HG03354 (cell line): Measurements from ENCODE around the gene OR52E2.
"Not testable (repeated sequence)": the region's sequence is repeated elsewhere in the genome, so short reads cannot be mapped to it uniquely, and the experiment has no call there.

ENCODE experiments used
- ATAC-seq: cut with Tn5 transposase; IDR thresholded peaks from one replicate; pipeline ENCODE4 v1.9.1; 2021; ENCODE audit warnings: mild to moderate bottlenecking; ENCODE audit not compliant: unreplicated experiment, poor library complexity, severe bottlenecking

Gene OR52E2

DNA sequence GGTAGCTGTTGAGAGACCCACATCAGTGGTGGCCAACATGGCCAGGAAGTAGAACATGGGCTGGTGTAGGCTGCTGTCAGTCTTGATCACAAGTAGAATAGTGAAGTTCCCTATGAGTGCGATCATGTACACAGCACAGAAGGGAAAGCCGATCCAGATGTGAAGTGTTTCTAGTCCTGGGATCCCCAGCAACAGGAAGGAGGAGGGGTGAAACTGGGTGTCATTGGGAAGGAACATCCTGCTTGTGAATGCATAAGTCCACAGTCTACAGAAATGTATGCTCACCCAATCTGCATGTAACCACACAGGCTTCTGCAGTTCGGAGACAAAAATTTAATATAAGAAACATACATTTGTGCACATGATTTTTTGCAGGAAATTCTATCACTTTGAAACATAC is at the start of gene OR52E2:
OR52E2 (minus strand) TSS at position 237 of the 400 bp plus-strand sequence; CDS start at position 237, 0 bp downstream.
- no peak for ATAC-seq

DNA sequence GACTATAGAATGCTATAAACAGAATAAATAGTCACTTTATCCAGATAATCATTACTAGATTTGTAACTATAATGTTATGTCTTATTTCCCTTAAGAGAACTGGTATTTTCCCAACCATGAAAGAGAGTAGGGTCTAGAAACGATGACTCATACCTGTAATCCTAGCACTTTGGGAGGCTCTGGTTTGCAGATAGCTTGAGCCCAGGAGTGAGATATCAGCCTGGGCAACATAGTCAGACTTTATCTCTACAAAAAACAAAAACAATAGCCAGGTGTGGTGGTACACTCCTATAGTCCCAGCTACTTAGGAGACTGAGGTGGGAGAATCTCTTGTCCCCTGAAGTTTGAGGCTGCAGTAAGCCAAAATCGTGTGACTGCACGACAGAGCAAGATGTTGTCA is 47.9 kb upstream of the OR52E2 start:
- no peak for ATAC-seq

GRCh38 chr11:5103066-5103465 is 43.6 kb upstream of the OR52E2 start:
- ATAC-seq: no peak

DNA sequence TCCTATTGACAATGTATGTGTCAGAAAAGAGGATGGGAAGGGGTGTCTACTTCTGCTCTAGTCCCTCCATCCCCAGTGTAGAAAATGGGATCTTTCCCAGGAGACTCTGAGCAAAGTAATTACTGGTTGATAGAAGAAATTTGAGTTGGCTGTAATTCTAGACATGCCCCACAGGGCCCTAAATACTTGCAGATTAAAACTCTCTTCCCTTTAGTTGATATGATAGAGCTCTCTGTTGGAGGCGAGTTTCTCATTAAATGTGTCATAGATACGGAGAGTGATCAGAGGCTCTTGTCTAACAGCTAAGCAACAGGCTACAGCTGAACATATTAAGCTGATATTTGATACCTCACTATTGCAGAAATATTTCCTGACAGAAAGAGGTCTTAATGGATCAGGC is 42.8 kb upstream of the OR52E2 start:
- ATAC-seq: no peak

- ATAC-seq: no peak
Observed at GRCh38 chr11:5096011-5096410, 36.6 kb upstream of the OR52E2 start.

GRCh38 chr11:5092821-5093585 is 33.6 kb upstream of the OR52E2 start:
- ATAC-seq: no peak

DNA sequence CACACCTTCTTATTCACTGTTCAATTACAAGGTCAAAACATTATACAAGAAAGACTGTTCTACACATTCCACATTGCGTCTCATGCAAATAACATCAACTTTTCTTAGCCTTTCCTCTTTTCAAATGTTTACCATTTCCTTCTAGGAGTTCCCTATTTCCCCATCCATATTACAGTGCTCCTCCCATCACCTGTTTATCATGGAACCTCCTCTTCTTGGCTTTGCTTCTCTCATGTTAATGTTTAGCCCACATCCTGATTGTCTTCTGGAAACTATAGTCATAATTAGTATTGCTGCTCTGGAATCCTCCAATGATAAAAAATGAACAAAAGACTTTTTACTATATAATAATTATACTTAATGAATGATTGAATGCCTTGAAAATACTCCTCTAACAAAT is 31.2 kb upstream of the OR52E2 start:
- no peak for ATAC-seq

- ATAC-seq: no peak
Observed at GRCh38 chr11:5088556-5088955, 29.1 kb upstream of the OR52E2 start.

GRCh38 chr11:5083602-5084001 is 24.2 kb upstream of the OR52E2 start:
- ATAC-seq: no peak

DNA sequence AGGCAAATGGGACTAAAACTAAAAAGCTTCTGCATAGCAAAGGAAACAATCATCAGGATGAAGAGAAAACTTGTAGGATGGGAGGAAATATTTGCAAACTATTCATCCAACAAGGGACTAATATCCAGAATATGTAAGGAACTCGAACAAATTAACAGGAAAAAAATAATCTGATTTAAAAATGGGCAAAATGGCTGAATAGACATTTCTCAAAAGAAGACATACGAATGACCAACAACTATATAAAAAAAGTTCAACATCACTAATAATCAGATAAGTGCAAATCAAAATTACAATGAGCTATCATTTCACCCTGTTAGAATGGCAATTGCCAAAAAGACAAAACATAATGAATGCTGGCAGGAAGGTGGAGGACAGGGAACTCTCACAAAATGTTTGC is 22.0 kb upstream of the OR52E2 start:
- no peak for ATAC-seq

GRCh38 chr11:5071799-5072198 is 12.4 kb upstream of the OR52E2 start:
- no peak for ATAC-seq

DNA sequence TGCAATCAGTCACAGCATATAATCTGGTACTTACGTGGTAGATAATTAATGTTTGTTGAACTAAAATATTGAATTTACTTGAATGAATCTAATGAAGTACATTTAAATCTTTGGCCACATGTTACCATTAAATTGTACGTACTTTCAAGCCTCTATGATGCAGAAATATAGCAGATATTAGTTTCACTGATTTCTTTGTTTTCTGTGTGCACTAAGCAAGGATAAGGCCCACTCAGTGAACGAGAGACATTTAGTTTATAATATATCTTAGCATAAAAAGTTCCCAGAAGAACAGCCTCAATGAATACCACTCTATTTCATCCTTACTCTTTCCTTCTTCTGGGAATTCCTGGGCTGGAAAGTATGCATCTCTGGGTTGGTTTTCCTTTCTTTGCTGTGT is 9.8 kb upstream of the OR52E2 start, which contains the start of gene OR52E1:
OR52E1 (plus strand) TSS at position 301 of the 400 bp plus-strand sequence.
- no peak for ATAC-seq

- ATAC-seq: no peak
Observed at GRCh38 chr11:5065027-5065426, 5.6 kb upstream of the OR52E2 start.

GRCh38 chr11:5058679-5059078 is 748 bp downstream of the OR52E2 start:
- not testable (repeated sequence) for ATAC-seq

GRCh38 chr11:5046754-5047330 is 12.6 kb downstream of the OR52E2 start:
- ATAC-seq: no peak

DNA sequence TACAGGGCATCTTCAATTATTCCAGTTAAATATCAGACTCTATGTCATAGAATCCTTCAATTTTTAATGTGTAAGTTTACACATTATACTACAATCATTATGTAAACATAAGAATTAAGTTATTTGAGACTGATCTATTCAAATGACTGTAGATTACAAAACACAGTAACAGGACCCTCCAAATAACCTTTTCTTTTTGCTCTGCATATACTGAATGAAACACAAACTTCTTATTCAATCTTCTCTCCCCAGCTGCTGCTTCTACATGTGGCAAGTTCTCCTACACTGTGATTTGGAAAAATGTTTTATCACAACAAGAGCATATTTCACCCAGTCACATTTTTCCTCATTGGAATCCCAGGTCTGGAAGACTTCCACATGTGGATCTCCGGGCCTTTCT is 13.2 kb downstream of the OR52E2 start, which contains the start of gene OR52J3:
OR52J3 (plus strand) TSS at position 301 of the 400 bp plus-strand sequence; CDS start at position 301, 0 bp downstream.
- no peak for ATAC-seq

DNA sequence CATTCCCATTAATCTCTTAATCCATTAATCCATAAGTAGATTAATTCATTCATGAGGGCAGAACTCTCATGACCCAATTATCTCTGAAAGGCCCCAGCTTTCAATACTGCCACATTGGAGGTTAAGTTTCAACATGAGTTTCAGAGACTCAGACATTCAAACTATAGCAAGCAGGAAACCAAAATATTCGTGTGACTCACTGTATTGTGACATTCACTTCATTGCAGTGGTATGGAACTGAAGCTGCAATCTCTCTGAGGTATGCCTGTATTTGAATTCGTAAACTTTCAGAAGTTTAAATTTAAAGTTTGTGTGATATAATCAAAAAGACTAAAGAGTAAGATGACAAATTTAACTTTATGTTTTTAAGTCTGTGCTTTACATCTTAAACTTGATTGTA is 16.0 kb downstream of the OR52E2 start:
- ATAC-seq: no peak

GRCh38 chr11:5042091-5042490 is 17.3 kb downstream of the OR52E2 start:
- no peak for ATAC-seq

GRCh38 chr11:5040876-5041275 is 18.6 kb downstream of the OR52E2 start:
- ATAC-seq: no peak

GRCh38 chr11:5038341-5038740 is 21.1 kb downstream of the OR52E2 start:
- no peak for ATAC-seq

- ATAC-seq: no peak
Observed at GRCh38 chr11:5037926-5038325, 21.5 kb downstream of the OR52E2 start.
